GM19193 (cell line): ENCODE data around the gene FNIP1.

Experiments
- POLR2A ChIP-seq: IDR thresholded peaks from 4 replicates; pipeline ENCODE4 v1.6.1; 2011; ENCODE audit not compliant: insufficient read depth, insufficient read length; ENCODE audit errors: extremely low read depth

Gene FNIP1

GRCh38 chr5:131796793-131797693, at the start of gene FNIP1:
Gene FNIP1, minus strand, starts transcription at chr5:131797017. Its CDS starts 96 bp downstream, at chr5:131796921.
- peak; percentile 89 for TF ChIP-seq POLR2A

- TF ChIP-seq POLR2A: no peak
These were observed 49.7 kb upstream of the FNIP1 start for GRCh38 chr5:131846536-131846935.

GRCh38 chr5:131845828-131846227, 49.0 kb upstream of the FNIP1 start:
- no peak for TF ChIP-seq POLR2A

GRCh38 chr5:131825404-131826013, 28.7 kb upstream of the FNIP1 start:
- TF ChIP-seq POLR2A: no peak

- no peak for TF ChIP-seq POLR2A
These were observed 27.8 kb upstream of the FNIP1 start for GRCh38 chr5:131824631-131825030.

- TF ChIP-seq POLR2A: no peak
These were observed 24.4 kb upstream of the FNIP1 start for GRCh38 chr5:131821221-131821620.

GRCh38 chr5:131818001-131818724, 21.3 kb upstream of the FNIP1 start:
- no peak for TF ChIP-seq POLR2A

GRCh38 chr5:131814990-131815389, 18.2 kb upstream of the FNIP1 start:
- TF ChIP-seq POLR2A: no peak

- TF ChIP-seq POLR2A: no peak
These were observed 15.7 kb upstream of the FNIP1 start for GRCh38 chr5:131812371-131813160.

- no peak for TF ChIP-seq POLR2A
These were observed 13.9 kb upstream of the FNIP1 start for GRCh38 chr5:131810510-131811249.

- no peak for TF ChIP-seq POLR2A
These were observed 681 bp downstream of the FNIP1 start for GRCh38 chr5:131795879-131796792.

GRCh38 chr5:131795228-131795627, 1.6 kb downstream of the FNIP1 start:
- no peak for TF ChIP-seq POLR2A

- TF ChIP-seq POLR2A: no peak
These were observed 2.2 kb downstream of the FNIP1 start for GRCh38 chr5:131794586-131794985.
